ENCODE results near the gene FLAD1.

- TF ChIP-seq CTCF (IDR thresholded peaks at IDR 0.05) (peak in 2 of 5 experiments; percentile 66 to 80), POLR2A (IDR thresholded peaks at IDR 0.05) (peak; percentile 65 to 86), EP300 (IDR thresholded peaks at IDR 0.05) (peak; percentile 19 to 85)
Measured at GRCh38 chr1:155000726-155001424, 17.7 kb downstream of the FLAD1 start.

Measured in tibial nerve (tissue), 4 donors.